NCI-H1694 treated with DMSO at 0.1 percent for 48 hours (cell line): ENCODE results near the gene SCOC.
"Not testable (repeated sequence)": the region's sequence is repeated elsewhere in the genome, so short reads cannot be mapped to it uniquely, and the experiment has no call there.

Experiments used
- DNase-seq: peaks from one replicate; lab custom pipeline; 2025; lab: John Stamatoyannopoulos, UW

The SCOC gene

DNA sequence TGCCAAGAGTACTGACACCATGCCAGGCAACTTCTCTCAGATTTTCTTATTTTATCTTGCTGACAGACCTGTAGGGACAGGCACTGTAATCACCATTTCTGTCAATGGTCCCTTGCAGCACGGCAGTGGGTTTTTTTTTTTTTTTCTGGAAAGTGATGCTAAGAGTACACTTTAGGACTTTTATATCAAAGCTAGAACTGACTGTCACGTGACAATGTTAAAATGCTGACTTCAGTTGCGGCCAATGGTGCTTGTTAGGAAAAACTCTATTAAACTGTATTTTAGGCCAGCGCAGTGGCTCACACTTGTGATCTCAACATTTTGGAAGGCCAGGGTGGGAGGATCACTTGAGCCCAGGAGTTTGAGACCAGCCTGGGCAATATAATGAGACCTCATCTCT is 12.3 kb upstream of the SCOC start:
- DNase-seq, result no peak

GRCh38 chr4:140363051-140363450 is 10.4 kb upstream of the SCOC start:
- DNase-seq, result no peak

DNA sequence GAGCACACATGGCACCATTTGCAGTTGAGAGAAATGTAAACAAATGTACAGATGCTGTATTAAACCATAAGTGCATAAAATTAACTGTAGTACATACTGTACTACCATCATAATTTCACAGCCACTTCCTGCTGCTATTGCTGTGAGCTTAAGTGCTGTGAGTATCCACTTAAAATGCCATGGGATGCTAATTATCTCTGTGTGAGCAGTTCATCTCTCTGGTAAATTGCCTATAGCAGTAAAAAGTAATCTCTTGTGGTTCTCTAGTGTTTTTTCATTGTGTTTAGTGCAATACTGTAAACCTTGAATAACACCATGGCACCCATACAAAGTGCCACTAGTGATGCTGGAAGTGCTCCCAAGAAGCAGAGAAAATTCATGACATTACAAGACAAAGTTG is 9.9 kb upstream of the SCOC start:
- DNase-seq, result peak; percentile 3

GRCh38 chr4:140367738-140368137 is 5.7 kb upstream of the SCOC start:
- DNase-seq, result no peak

DNA sequence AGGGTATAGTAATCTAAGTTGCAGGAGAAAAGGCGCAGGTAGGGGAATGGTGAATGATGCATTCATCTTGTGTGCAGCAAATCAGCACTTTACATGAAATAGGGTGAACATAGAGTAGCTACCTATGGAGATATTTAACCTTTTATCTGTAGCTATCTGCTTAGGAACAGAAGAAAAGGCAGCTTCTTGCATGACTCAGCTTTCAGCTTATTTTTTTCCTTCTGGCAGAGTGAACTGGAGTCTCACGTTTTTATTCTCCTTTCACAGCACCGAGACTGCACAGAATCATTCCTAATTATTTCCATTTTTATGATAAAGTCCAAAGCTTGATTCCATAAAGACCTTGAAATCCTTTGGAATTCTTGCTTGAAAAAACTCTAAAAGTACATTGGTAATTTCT is 4.8 kb upstream of the SCOC start:
- no peak for DNase-seq

DNA sequence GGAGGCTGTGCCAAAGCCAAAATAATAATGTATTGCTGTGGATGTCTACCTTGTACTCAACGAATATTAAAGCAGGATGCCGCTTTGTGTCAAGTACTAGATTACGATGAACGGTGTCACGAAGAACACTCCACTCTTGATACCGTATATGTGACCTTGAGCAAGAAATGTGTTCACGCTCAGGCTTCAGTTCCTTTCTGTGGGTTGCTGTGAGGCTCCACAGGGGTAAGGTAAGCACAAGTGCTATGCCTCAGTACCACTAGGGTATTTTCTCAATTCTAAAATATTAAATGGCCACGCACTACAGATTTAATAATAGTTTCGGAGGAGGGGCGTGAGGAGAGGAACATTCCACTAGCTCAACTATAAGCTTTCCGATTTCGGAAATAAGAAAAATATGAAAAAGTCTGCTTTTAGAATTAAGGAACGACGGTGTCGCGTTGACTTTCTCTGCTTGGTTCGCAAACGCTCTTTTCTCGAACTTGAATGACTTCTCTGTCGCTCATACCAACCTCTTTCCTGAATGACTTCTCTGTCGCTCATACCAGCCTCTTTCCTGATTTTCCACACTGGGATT is 607 bp upstream of the SCOC start:
- no peak for DNase-seq

DNA sequence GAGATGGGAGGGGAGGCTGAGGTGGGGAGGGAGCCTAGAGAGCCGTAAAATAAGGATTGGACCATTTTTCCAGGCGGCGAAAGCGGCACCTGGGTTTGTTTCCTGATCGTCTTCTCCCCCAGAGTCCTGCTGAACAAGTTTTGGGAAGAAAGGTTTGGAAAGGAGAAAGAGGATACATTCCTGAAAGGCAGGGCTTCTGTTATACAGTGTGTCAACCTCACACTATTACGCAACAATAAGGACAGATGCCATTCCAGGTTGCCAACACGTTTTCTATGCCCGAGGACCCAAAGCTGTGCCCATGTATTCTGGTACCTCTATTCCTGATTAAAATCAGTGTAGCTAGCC is 658 bp downstream of the SCOC start:
- peak; percentile 3 for DNase-seq

DNA sequence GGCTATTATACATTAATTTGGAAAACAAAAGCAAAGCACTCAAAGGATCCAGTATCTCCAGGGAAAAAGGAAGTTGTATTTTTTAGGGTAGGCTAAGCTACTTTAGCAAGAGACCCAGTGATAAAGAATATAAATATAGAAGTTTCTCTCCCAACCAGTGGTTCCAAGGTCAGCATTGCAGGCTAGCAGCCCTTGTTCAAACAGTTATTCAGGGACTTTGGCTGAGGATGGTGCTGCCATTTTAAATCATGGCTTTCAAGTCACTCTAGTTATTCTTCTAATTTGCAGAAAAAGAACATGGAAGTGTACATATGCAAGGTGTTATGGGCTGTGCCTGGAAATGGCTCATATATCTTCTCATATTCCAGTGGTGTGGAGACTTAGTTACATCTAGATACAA is 9.3 kb downstream of the SCOC start:
- DNase-seq, result no peak

- no peak for DNase-seq
Observed at GRCh38 chr4:140388015-140388414, 14.6 kb downstream of the SCOC start.

DNA sequence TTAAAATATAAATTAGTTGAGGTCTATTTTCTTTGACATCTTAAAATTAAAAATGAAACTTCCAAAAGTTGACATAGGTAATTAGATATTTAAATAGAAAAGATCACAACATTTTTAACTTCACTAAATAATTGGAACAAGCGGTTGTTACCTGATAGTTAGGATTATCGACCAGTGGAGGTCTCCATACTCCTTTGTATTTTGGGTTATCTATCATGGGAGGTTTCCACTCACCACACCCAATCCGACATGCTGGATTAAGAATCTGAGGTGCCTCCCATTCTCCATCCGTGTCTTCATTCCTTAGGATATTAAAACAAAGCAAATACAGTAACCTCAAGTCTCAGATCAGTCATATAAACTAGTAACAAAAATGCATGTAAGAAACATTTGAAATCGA is 22.2 kb downstream of the SCOC start:
- DNase-seq, result no peak

GRCh38 chr4:140400111-140400510 is 26.7 kb downstream of the SCOC start:
- DNase-seq, result no peak

DNA sequence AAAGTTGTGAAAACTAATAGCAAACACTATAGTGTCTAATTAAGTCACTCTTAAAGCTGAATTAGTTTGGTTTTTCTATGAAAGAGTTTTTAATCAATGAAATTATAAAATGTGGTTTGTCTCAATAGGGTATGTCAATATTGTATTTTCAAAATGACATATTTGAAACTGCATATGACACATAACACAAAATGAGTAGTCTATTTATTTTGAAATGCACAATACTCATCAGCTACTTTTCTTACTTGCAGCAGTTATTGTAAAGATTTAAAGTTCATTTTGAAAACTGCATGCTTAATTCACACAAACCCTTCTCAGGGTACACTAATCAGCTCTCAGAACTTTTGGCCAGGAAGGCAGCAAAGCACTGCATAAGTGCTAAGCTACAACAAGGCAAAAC is 32.8 kb downstream of the SCOC start:
- no peak for DNase-seq

GRCh38 chr4:140408974-140409373 is 35.5 kb downstream of the SCOC start:
- DNase-seq, result no peak

- DNase-seq, result not testable (repeated sequence)
Observed at GRCh38 chr4:140413130-140413969, 39.9 kb downstream of the SCOC start.

DNA sequence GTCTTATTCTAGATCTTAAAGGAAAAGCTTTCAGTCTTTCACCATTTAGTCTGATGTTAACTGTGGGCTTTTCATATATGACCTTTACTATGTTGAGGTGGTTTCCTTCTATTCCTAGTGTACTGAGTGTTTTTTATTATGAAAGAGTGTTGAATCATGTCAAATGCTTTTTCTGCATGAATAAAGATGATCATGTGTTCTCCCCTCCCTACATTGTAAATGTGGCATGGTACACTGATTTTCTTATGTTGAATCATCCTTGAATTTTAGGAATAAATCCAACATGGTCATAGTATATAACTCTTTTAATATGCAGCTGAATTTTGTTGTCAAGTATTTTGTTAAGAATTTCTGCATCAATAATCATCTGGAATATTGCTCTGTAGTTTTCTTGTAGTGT is 49.7 kb downstream of the SCOC start:
- DNase-seq, result no peak

DNA sequence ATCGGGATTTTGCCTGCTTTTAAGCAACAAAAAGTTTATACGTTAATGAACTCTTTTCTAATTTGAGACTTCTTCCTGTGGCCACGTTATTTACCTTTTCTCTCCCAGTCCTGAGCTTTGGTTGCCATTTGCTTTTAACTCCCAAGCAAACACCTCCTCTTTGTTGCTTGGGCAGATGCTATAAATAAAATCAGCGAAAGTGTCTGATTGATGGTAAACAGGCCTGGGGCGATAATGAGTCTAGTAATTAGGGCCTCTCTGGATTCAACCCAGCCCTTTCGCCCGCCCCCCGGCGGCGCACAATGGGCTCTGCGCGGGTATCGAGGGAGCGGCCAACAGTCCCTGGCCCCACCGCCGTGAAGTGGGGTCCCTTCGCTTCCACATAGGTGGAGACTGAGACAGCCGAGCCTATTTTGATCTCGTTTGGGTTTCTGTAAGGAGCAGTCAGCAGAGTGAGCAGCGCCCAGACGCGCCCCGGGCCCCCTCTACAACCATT is 53.2 kb downstream of the SCOC start:
- DNase-seq, result peak; percentile 51

GRCh38 chr4:140427106-140427918 is 53.9 kb downstream of the SCOC start, which contains the start of gene CLGN:
Gene CLGN, minus strand, starts transcription at chr4:140427648. Its CDS starts 14,570 bp downstream, at chr4:140413078.
- peak; percentile 66 for DNase-seq

DNA sequence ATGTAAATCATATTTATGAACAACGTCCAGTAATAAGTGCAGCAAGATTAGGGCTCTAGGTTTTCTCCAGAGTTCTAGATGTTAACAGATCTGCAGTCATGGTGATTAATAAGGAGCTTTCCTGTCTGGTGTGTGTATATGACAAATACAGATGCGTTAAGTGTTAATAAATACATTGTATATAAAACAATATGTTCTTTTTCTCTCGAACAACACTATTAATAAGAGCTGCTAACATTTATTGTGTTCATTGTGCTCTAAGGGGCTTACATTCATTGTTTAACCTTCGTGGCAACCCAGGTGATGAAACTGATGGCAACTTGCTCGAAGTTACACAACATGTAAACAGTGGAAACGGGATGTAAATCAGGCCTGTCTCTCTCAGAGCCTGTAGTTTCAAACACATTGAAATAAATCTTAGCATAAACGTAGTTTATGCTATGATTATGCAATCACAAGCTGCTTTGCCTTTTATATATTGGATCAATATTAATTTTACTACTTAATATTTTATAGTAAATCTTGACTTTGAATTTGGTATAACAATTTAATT is 54.5 kb downstream of the SCOC start:
- no peak for DNase-seq
